Osteocyte (in vitro differentiated cells): ENCODE results near the gene PCDHB3. TPM values are rescaled to one million over a fixed set of nuclear protein-coding genes. Genes with fewer than 3 reads are reported as not detected.
"Not testable (repeated sequence)": the region's sequence is repeated elsewhere in the genome, so short reads cannot be mapped to it uniquely, and the experiment has no call there.

Source experiments
- DNase-seq: peaks from one replicate; pipeline ENCODE4 v3.0.0; 2021; ENCODE audit warnings: mixed read lengths; ENCODE audit not compliant: unreplicated experiment; ENCODE audit errors: extremely low spot score
- H3K27ac Mint-ChIP-seq: one replicate; pipeline ENCODE4 v1.8.0; 2021; ENCODE audit warnings: mild to moderate bottlenecking, mixed read lengths; ENCODE audit not compliant: unreplicated experiment
- H3K27me3 Mint-ChIP-seq: one replicate; pipeline ENCODE4 v1.8.0; 2021; ENCODE audit warnings: mixed read lengths; ENCODE audit not compliant: unreplicated experiment
- H3K36me3 Mint-ChIP-seq: one replicate; pipeline ENCODE4 v1.8.0; 2021; ENCODE audit warnings: mixed read lengths; ENCODE audit not compliant: unreplicated experiment
- H3K4me1 Mint-ChIP-seq: one replicate; pipeline ENCODE4 v1.8.0; 2021; ENCODE audit warnings: mixed read lengths; ENCODE audit not compliant: unreplicated experiment
- H3K4me3 Mint-ChIP-seq: one replicate; pipeline ENCODE4 v1.8.0; 2021; ENCODE audit warnings: mild to moderate bottlenecking, moderate library complexity, mixed read lengths; ENCODE audit not compliant: unreplicated experiment
- H3K9me3 Mint-ChIP-seq: one replicate; pipeline ENCODE4 v1.8.0; 2021; ENCODE audit warnings: mixed read lengths; ENCODE audit not compliant: unreplicated experiment
- CTCF ChIP-seq: fragments of 200-600 bp; sonication (generic); IDR thresholded peaks from 2 replicates; pipeline ENCODE4 v1.5.0; 2021; ENCODE audit warnings: antibody characterized with exemption, mild to moderate bottlenecking, moderate library complexity
- total RNA-seq: library from RNA; stranded (reverse); gene quantifications from 2 replicates; pipeline ENCODE4 v1.2.1, GENCODE V29; 2021

Gene PCDHB3
- total RNA-seq, 1 donor from 2014 or later: 8.8 TPM

DNA sequence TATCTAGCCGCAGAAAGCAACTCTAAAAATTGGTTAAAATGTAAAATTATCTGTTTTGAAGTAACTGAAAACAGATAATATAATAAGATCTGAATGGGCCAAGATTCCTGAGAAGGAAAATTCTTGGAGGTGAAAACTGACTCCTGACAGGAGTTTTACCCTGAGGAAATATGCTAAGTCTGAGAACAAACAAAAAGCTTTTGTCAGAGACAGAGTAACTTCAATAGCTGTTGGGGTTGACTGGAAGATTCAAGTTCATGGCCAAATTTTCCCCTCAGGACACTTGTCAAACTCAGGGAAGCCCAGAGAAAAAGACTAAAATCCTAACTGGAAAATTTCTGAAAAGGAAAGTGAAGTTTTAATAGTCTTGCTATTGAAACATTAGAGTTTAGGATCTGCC, 27.0 kb downstream of the PCDHB3 start:
- no peak for DNase-seq
- Mint-ChIP-seq H3K27ac (no peak overlapping the region), H3K9me3 (peaks cover 42% of the 10 kb centered on the region), H3K4me3 (no peak overlapping the region), H3K36me3 (peaks cover 33% of the 10 kb centered on the region), H3K27me3 (no peaks in the 10 kb centered on the region), H3K4me1 (no peaks in the 10 kb centered on the region)
- no peak for TF ChIP-seq CTCF

- Mint-ChIP-seq H3K4me3 (peak within 1 kb of the TSS; percentile 71), H3K36me3 (peaks cover 39% of the 10 kb centered on the region), H3K27me3 (no peaks in the 10 kb centered on the region), H3K27ac (peak within 1 kb of the TSS; percentile 73), H3K4me1 (no peaks in the 10 kb centered on the region), H3K9me3 (peaks cover 62% of the 10 kb centered on the region)
- no peak for DNase-seq
- peak; percentile 40 for TF ChIP-seq CTCF
Measured at GRCh38 chr5:141135030-141135717, 34.9 kb downstream of the PCDHB3 start, which contains the start of gene PCDHB5. PCDHB5 (plus strand) TSS chr5:141135206; CDS start chr5:141135435, 229 bp downstream.

- Mint-ChIP-seq H3K27me3 (no peaks in the 10 kb centered on the region), H3K9me3 (peaks cover 62% of the 10 kb centered on the region), H3K36me3 (peaks cover 37% of the 10 kb centered on the region), H3K27ac (peak overlapping the region; percentile 73), H3K4me3 (peak overlapping the region; percentile 71), H3K4me1 (no peaks in the 10 kb centered on the region)
- TF ChIP-seq CTCF: no peak
- peak; percentile 73 for DNase-seq
Measured at GRCh38 chr5:141135718-141136266, 35.5 kb downstream of the PCDHB3 start.

GRCh38 chr5:141137346-141137745, 37.1 kb downstream of the PCDHB3 start:
- H3K27ac Mint-ChIP-seq, H3K27me3 Mint-ChIP-seq, H3K4me1 Mint-ChIP-seq, H3K4me3 Mint-ChIP-seq: not testable (repeated sequence)
- peak; percentile 71 for DNase-seq
- Mint-ChIP-seq H3K36me3 (peaks cover 32% of the 10 kb centered on the region), H3K9me3 (peaks cover 61% of the 10 kb centered on the region)

- no peak for TF ChIP-seq CTCF
- Mint-ChIP-seq H3K27me3 (no peaks in the 10 kb centered on the region), H3K4me3 (no peak within 1 kb of the TSS), H3K36me3 (peaks cover 21% of the 10 kb centered on the region), H3K27ac (no peak within 1 kb of the TSS), H3K9me3 (peaks cover 38% of the 10 kb centered on the region), H3K4me1 (no peaks in the 10 kb centered on the region)
- no peak for DNase-seq
Measured at GRCh38 chr5:141149812-141150211, 49.5 kb downstream of the PCDHB3 start, which contains the start of gene PCDHB6. PCDHB6 (plus strand) TSS chr5:141150057; CDS start chr5:141150258, 201 bp downstream.
